ENCODE measurements around the gene TMEM240. TPM values are rescaled to one million over a fixed set of nuclear protein-coding genes. Genes with fewer than 3 reads are reported as not detected.
"Not testable (repeated sequence)": the region's sequence is repeated elsewhere in the genome, so short reads cannot be mapped to it uniquely, and the experiment has no call there.

The TMEM240 gene
- total RNA-seq, 1 experiment from 2014 or later: 0.15 TPM

- DNase-seq (ENCODE audit: low read depth): no peak
These were observed 599 bp upstream of the TMEM240 start for GRCh38 chr1:1540818-1541628.

DNA sequence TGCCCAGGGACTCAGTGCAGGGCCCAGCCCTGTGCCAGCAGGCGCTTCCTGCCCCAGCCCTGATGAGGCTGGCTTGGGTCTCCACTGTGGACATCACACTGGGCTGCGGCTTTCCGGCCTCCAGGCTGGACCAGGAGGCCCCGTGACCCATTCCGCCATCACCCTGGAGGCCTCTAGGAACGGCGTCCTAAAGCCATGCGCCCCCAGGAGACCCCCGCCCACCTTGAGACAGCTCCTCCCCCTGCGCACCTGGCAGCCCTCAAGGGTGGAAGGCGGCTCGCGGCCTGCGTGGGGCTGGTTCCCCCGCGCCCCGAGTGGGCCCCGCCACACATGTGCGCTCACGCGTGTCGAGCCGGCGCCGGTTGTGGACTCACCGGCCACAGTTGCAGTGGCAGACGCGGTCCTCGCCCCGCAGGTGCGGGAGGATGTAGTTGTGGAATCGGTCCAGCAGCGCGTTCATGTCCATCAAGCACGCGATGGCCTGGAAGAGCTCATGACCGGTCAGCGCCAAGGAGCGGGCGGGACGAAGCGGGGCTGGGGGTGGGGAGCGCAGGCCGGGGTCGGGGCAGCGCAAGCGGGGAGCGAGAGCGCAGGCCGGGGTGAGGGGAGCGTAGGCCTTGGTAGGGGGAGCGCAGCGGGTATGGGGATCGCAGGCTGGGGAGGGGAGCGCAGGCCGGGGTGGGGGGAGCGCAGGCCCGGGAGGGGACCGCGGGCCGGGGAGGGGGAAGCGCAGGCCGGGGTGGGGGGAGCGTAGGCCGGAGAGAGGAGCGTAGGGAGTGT is 924 bp downstream of the TMEM240 start:
- DNase-seq (ENCODE audit: low read depth): no peak

- DNase-seq (ENCODE audit: low read depth): no peak
These were observed 1.5 kb downstream of the TMEM240 start for GRCh38 chr1:1538989-1539309.

DNA sequence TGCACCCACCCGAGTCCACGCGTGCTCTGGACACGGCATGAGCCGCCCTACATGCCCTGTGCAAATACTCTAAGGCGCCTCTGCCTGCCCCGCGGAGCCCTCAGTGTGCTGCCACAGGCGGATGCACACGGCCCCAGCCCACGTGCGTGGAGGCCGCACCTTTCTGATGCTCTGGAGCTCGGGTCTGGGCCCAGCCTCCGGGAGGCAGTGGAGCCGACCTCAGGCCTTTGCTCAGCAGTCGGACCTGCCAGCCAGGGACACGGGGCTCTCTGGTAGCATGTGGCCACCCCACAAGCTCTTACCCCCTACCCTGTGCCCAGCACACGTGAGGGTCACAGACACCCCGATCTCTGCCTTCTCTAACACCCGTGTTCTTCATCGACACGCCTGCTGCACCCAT is 2.1 kb downstream of the TMEM240 start:
- no peak for DNase-seq (ENCODE audit: low read depth)

- DNase-seq (ENCODE audit: low read depth): no peak
These were observed 2.7 kb downstream of the TMEM240 start for GRCh38 chr1:1537626-1538250.

- no peak for DNase-seq (ENCODE audit: low read depth)
These were observed 3.4 kb downstream of the TMEM240 start for GRCh38 chr1:1536938-1537546.

DNA sequence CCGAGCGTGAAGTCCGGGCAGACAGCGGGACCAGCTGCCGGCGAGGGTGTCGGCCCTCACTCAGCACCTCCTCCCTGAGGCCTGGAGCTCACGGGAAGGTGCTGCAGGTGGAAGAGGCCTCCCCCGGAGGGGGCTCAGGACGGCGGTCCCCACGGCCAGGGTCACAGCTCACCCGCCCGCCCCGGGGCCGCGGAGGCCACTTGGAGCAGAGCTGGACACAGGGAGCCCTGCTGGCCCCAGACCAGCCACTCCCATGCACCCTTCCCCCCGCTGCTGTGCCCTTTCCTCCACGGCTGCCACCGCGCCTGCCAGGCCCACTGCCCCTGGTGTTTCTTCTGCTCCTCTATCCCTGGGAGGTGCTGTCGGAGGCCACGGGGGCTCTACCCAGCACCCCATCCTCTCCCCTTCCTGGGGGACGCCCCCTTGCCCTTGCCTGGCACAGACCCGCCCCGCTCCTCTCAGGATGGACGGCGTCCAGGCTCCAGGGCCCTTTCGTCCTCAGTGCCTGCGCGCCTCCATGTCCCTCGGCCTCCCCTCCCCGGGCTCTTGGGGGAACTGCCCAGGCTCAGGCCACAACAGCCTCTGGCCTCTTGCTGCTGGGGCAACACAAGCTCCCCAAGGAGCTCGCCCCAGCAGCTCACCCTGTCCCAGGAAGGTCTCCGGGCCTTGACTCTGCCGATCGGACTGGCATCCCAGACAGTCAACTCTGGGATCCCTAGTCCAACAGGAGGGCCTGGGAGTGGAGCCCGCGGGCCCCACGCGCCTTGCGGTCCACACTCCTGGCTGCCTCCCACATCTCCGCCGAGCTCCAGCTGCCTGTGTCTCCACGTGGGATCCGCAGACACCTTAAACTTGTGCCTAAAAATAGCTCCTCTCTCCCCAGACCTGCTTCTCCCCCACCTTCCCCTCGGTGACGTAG is 4.1 kb downstream of the TMEM240 start:
- DNase-seq (ENCODE audit: low read depth): no peak

DNA sequence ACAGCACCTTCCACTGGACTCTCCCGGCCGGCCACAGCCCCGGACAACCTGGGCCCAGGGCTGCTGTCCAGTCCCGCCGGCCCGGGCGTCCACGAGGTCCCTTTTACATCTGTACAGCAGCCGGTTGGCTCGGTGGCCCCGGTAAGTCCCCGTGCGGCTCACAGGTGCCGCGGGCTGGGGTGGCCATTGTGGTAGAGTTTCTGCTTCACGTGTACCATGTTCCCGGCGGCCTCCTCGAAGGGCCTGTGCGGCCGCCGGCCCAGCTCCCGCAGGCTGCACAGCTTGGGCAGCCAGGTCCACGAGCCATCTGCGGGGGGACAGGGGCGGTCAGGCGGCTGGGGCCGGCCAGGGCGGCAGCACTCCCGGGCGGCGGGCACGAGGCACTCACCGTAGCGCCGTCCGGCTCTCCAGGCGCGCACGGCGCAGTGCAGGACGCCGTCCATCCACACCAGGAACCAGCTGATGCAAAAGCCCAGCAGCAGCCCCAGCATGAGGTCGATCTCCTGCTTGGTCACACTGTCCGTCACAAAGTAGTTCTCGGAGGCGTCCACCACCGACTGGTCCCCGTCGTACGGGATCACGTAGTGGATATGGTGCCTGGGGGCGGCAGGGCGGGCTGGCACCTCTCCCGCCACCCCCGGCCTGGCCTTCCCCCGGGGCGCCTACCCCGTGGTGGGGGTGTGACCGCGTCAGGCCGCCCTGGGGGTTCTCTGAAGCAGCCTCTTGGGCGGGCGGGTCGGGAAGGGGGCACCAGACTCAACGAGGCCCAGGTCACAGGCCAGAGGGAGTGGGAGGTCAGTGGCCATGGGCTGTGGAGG is 5.0 kb downstream of the TMEM240 start:
- DNase-seq (ENCODE audit: low read depth): no peak

GRCh38 chr1:1534401-1535154 is 5.8 kb downstream of the TMEM240 start:
- DNase-seq (ENCODE audit: low read depth): no peak

DNA sequence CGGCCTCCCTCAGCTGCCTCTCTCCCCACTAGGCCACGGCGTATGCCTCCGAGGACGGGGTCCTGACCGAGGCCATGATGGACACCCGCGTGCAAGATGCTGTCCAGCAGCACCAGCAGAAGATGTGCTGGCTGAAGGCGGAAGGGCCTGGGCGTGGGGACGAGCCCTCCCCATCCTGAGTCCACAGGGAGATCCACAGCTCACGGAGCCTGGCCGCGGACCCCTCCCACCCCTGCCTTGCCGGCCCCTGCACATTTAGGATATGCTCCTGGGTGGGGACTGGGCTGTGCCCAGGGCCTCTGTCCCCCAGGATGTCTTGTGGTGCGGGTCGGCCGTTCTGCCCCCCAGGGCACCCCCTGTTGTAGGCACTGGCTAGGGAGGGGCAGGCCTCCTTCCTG is 6.5 kb downstream of the TMEM240 start:
- DNase-seq (ENCODE audit: low read depth): not testable (repeated sequence)

- DNase-seq (ENCODE audit: low read depth): not testable (repeated sequence)
These were observed 7.1 kb downstream of the TMEM240 start for GRCh38 chr1:1533176-1533893.

DNA sequence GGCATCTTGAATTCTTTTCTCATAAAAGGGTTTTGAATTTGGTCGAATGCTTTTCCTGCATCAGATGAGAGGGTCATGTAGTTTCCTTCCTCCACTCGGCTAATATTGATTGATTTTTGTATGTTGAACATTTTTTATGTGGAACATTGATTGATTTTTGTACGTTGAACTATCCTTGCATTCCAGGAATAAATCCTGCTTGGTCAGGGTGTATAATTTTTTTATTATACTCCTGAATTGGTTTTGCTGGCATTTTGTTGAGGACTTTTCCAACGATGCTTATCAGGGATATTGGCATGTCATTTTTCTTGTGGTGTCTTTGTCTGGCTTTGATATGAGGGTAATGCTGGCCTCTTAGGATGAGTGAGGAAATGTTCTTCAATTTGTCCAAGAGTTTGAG is 8.5 kb downstream of the TMEM240 start:
- no peak for DNase-seq (ENCODE audit: low read depth)

- no peak for DNase-seq (ENCODE audit: low read depth)
These were observed 10.5 kb downstream of the TMEM240 start for GRCh38 chr1:1529936-1530335.

DNA sequence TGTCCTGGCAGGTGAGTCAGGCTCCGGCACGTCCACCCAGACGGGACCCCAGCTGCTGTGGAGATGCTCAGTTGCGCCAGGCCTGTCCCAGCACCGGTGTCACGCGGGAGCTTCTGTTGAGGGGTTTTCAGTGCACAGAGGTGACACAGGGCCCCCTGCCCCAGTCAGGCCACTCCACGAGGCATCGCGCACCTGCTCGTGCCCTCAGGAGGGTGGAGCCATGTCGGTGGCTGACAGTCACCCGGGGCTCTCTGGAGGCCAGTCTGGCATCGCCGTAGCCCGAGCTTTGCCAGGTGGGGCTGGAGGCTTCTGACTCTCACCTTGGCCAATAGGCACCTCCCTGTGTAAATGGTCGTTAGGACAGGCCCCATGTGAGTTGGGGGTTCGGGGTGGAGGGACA is 11.1 kb downstream of the TMEM240 start:
- DNase-seq (ENCODE audit: low read depth): no peak

GRCh38 chr1:1528301-1529267 is 11.8 kb downstream of the TMEM240 start:
- DNase-seq (ENCODE audit: low read depth): no peak

DNA sequence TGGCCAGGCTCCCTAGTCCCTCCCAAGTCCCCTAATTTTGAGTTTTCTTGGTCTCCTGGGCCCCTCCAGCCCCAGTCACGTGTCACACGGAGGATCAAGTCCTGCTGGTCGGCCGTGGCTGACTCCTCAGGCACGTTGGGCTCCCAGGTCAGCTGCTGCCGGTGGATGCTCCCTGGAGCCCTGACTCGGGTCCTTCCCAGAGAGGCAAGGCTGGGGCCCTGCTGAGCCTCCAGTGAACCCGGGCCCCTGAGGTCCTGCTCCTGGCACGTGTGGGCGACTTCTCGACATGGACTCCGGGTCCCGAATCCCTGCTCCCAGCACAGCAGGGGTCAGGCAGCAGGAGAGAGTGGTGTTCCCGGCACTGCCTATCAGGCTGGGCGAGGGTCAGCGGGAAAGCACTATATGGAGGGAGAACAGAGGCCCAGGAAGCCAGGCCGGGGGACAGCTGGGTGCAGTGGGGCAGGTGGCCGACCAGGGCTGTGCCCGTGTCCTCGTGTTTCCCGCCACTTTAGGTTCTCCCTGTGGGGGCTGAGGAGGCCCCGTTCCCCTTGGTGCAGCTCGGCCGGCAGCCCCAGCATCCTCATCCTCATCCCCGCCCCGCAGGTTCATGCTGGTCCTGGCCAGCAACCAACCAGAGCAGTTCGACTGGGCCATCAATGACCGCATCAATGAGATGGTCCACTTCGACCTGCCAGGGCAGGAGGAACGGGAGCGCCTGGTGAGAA is 13.2 kb downstream of the TMEM240 start:
- DNase-seq (ENCODE audit: low read depth): no peak

DNA sequence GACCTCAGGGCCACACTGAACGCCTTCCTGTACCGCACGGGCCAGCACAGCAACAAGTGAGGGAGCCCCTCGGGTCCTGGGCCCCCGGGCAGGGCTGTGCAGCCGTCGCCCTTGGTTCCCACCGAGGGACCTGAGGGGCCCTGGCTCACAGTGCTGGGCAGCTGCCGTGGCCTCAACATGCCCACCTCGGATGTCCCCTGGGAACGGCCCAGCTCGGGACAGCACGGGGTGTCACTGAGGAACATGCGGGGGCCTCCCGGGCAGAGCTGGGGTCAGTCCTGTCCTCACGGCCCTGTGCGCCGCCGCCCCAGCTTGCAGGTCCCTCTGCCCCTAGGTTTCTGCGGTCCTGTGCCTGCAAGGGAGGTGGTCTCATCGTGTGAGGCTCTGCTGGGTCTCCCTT is 13.9 kb downstream of the TMEM240 start:
- DNase-seq (ENCODE audit: low read depth): not testable (repeated sequence)

Data from M059J (cell line).